Kasumi-1 (cell line): Measurements from ENCODE around the gene FMO2.
"Not testable (repeated sequence)": the region's sequence is repeated elsewhere in the genome, so short reads cannot be mapped to it uniquely, and the experiment has no call there.

Experiments
- DNase-seq, 2 experiments: peaks; one replicate each; lab custom pipeline; 2025; lab: John Stamatoyannopoulos, UW

FMO2 gene

GRCh38 chr1:171219346-171220080 is 34.4 kb downstream of the FMO2 start:
- no peak for DNase-seq

- DNase-seq: no peak
These were observed 35.0 kb downstream of the FMO2 start for GRCh38 chr1:171220081-171220420.

- no peak for DNase-seq
These were observed 35.5 kb downstream of the FMO2 start for GRCh38 chr1:171220581-171221054.

GRCh38 chr1:171221665-171222591 is 36.8 kb downstream of the FMO2 start:
- DNase-seq: no peak

DNA sequence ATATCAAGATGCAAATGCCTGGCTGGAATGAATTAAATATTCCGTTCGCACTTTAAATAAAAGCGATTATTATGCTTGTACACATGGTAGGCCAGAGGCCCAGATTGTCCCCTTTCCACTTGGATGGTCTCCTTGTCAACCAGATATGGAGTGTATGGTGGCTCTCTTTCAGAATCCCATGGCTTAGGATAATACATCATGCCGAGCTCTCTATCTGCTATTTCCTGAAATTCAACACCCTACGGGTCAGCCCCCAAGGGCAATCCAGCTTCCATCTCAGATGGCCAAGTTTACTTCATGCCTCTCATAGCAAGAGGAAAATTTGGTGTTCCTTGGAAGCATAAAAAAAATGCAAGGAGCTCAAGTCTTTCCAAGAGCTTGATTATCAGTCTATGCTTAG is 37.8 kb downstream of the FMO2 start:
- no peak for DNase-seq

GRCh38 chr1:171224257-171224656 is 39.2 kb downstream of the FMO2 start:
- not testable (repeated sequence) for DNase-seq

- peak; percentile 68 to 87 for DNase-seq
These were observed 41.8 kb downstream of the FMO2 start for GRCh38 chr1:171226747-171227370.

GRCh38 chr1:171231326-171231725 is 46.2 kb downstream of the FMO2 start:
- no peak for DNase-seq

DNA sequence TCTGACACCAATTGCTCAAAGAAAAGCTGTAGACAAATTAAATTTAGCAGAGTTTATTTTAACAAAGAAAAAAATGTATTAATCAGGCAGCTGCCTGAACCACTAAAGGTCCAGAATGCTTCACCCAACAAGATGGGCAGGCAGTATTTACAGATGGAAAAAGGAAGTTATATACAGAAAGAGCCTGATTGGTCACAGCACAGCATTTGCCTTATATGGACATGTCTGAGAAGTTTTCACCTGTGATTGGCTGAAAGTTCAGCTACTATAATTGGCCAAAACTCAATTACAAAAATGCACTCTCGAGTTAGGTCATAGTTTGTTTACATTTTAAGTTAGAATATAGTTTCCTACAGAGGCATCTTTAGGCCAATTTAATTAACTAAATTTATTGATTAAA is 48.1 kb downstream of the FMO2 start:
- no peak for DNase-seq

DNA sequence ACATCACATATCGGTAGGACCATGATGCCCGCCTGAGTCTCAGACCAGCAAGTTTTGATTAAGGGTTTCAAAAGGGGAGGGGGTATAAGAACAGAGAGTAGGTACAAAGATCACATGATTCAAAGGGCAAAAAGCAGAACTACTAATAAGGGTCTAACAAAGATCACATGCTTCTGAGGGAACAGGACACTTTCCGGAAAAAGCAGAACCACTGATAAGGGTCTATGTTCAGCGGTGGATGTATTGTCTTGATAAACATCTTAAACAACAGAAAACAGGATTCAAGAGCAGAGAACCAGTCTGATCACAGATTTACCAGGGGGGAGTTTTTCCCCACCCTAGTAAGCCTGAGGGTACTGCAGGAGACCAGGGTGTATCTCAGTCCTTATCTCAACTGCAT is 51.1 kb downstream of the FMO2 start:
- DNase-seq: not testable (repeated sequence)

DNA sequence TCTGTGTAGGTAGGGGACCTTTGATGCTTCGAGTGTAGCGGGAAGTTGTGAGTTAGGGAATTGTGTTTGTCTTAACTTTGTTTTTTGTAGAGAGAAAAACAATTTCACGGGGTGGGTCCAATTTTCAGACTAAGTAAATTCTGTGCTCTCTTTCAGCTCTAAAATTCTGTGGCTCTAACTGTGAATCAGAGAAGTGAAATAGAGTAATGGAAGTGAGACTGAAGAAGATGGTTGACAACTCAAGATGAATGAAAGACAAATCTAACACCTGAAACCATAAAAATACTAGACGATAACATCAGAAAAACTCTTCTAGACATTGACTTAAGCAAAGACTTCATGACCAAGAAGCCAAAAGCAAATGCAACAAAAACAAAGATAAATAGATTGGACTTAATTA is 58.8 kb downstream of the FMO2 start:
- DNase-seq: no peak

DNA sequence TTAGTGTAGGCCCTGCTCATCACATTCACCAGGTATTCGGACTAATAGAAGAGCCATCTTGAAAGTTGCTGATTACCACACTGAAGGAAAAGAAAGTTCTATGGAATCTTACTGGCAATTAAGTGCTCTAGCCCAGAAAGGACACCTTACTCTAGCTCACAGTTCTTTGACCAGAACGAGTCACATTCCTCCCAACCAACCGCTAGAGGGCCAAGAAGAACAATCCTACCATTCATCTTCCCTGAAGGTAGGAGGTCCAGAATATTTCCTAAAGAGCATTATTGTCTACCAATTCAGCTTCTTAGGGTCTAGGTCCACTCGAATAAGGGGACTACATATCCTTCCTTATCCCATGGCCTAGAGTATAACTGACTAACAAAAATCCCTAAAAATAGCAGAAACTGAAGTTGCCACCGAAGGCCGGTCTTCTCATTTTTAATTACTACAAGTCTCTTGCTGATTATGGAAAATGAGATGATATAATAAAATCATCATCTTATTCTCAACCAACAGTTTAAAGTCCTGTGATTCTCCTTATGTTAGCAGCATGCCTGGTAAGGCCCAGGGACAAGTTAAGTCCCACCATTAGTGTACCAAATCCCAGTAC is 60.5 kb downstream of the FMO2 start:
- DNase-seq: peak; percentile 43 to 80

- DNase-seq: no peak
These were observed 62.4 kb downstream of the FMO2 start for GRCh38 chr1:171247501-171247900.

DNA sequence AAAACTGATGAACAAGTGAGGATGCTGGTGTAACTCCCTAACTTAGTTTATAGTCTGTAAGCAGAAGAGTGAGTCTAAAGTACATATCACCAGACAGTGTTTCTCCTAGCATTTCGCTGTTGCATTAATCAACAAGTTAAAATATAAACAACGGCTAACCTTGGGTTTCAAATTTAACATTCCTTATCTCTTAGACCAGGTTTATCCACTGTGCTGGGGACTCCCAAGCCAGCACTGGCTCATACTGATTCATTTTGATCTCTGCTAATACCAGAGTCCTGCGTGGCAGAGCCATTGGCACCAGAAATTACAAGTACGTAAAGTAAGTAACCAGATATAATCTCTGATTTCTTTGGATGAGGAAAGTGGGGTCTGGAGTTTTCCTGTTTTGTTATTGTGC is 63.2 kb downstream of the FMO2 start, which contains the start of gene FMO1:
Gene FMO1 (plus strand): TSS at position 193 of the 400 bp plus-strand sequence. CDS start 9,594 bp downstream, outside the sequence.
- DNase-seq: no peak

- no peak for DNase-seq
These were observed 63.7 kb downstream of the FMO2 start for GRCh38 chr1:171248841-171249240.

GRCh38 chr1:171250263-171250662 is 65.2 kb downstream of the FMO2 start:
- DNase-seq: no peak

DNA sequence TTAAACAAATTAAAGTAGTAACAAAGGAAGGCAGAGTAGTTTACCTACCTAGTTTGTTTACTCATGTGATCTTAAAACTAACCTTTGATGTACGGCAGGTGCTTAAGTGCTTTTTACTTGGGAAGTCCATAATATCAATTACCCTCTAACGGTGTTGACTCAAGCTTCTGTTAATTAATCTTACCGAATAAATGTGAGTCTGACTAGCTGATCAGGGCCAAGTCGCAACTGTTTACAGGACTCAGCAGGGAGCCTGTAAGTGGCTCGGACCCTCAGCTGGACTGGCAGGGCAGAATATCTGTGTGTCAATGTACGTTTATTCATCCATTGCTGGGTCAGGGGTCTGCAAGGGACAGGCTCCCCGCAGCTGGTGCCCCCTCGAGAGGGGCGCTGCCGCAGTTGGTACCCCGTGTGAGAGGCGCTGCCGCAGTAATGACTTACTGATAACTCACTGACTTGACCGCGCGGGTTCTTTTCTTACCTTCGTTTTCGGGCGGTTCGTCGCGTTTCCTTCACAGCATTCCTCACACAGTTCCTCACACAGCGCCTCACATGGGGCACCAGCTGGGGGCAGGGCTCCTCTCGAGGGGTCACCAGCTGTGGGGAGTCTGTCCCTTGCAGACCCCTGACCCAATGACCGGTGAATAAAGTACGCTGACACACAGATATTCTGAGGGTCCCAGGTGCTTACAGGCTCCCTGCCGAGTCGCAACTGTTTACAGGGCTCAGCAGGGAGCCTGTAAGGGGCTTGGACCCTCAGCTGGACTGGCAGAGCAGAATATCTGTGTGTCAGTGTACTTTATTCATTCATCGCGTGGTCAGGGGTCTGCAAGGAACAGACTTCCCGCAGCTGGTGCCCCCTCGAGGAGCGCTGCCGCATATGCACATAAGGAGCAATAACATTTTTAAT is 66.2 kb downstream of the FMO2 start:
- peak; percentile 17 to 20 for DNase-seq

DNA sequence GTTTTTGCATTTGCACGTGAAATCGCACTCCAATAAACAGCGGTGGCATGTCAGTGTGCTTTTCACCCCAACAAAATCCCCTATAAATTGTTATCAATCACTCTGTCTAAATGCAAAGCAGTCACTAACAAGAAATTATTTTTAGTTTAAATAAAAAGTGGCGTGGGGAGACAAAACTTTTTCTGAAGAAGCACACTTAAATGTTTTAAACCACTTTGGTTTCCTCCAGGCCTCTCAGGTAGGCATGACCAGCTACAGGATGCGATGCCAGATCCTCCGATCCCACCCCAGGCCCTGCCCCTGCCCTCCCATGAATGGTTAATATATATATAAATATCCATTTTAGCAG is 66.8 kb downstream of the FMO2 start:
- no peak for DNase-seq

GRCh38 chr1:171252482-171252881 is 67.4 kb downstream of the FMO2 start:
- no peak for DNase-seq

DNA sequence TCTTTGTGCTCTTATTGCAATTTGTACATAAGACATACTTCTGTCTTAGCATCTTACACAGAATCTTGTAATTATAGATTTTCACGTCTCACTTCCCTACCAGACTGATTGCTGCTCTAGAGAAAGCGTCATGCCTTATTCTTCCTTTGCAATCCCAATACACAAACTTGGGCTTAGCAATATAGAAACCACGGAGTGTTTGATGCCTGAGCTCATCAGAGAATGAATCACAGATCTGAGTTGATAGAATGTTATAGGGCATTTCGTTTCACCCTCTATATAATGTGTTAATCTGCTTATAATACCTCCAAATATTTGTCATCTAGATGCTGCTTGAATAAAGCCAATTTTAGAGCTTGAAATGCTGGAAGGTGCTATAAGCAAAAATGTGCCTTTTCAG is 69.8 kb downstream of the FMO2 start:
- DNase-seq: no peak

- DNase-seq: no peak
These were observed 72.0 kb downstream of the FMO2 start for GRCh38 chr1:171256940-171257606.
